ENCODE measurements around the gene DENND1A. TPM values are rescaled to one million over a fixed set of nuclear protein-coding genes. Genes with fewer than 3 reads are reported as not detected.

Gene DENND1A
- total RNA-seq, 1 donor from 2014 or later, result 12.6 TPM

DNA sequence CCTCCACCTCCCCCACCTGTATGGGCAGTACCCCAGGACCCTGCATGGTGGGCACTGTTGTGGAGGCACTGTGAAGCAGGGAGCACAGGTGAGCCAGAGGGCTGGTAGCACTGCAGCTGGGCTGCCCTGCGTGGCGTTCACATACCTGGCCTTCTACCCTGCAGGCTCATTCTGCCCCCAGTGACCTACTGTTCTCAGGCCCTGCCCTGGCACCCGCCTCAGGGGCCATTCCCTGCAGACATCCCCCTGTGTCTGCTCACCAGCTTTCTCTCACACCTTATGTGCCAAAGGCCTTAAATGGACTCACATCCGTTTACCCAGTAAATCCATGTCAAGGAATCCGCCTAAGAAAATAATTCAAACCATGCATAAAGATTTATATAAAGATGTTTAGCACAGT, 377.4 kb downstream of the DENND1A start:
- DNase-seq, result no peak
- no peak for ATAC-seq (ENCODE audit: poor library complexity)
- intact Hi-C loops (cut with DNase I), result no loop called here

- intact Hi-C loops (cut with DNase I), result no loop called here
- DNase-seq (no peak), ATAC-seq (ENCODE audit: poor library complexity) (no peak)
These were observed 378.2 kb downstream of the DENND1A start for GRCh38 chr9:123551734-123552133.

DNA sequence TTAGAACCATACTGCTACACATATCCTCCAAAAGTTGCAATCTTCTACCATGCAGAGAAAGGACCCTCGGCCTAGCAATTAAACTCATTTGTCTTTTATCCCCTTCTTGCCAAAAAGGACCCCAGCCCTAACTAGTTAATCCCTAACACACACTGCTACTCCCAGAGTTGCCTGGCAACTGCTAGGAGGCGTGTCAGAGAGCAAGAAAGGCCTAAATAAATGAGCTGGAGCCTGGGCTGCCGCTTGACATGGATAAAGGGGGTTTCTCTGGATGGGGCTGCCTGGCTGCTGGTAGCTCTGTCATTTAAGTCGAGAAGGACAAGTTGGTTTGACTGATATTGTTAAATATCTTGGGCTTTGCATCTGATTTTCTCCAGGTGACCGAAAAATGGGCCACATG, 379.1 kb downstream of the DENND1A start:
- DNase-seq, result no peak
- no peak for ATAC-seq (ENCODE audit: poor library complexity)
- intact Hi-C loops (cut with DNase I), result no loop called here

- ATAC-seq (ENCODE audit: poor library complexity), result no peak
- no peak for DNase-seq
- intact Hi-C loops (cut with DNase I), result no loop called here
These were observed 379.9 kb downstream of the DENND1A start for GRCh38 chr9:123550012-123550411.

DNA sequence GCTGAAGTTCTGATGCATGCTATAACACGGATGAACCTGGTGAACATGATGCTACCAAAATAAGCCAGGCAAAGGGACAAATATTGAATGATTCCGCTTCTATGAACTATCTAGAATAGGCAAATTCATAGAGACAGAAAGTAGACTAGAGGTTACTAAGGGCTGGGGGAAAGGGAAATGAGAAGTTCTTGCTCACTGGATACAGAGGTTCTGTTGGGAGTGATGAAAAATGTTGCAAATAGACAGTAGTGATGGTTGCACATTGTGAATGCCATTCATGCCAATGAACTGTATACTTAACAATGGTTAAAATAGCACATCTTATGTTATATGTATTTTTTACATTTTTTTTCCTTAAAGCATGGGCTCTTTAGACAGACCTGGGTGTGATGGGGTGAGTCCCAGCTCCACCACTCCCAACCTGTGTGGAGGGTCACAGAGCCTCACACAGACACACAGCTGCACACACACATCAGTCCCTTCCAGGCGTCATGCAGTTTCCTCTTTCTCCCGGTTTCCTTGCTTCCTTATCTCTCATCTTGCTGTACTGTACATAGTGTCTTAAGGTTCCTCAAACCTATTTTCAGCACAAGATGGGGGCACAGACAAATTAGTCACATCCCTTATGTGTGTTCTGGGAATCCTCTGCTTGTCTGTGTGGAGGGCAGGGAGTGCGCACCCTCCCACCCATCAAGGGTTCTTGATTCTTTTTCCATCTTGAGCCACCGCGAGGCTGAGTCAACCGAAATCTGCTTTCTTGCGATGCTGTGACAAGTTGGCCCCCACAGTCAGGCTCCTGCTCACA, 381.0 kb downstream of the DENND1A start:
- intact Hi-C loops (cut with DNase I), result loop anchor here (5.0 kb wide), 1 partner anchor 147 kb away; no protein-coding TSS in a partner anchor
- ATAC-seq (ENCODE audit: poor library complexity), result no peak
- DNase-seq, result no peak

DNA sequence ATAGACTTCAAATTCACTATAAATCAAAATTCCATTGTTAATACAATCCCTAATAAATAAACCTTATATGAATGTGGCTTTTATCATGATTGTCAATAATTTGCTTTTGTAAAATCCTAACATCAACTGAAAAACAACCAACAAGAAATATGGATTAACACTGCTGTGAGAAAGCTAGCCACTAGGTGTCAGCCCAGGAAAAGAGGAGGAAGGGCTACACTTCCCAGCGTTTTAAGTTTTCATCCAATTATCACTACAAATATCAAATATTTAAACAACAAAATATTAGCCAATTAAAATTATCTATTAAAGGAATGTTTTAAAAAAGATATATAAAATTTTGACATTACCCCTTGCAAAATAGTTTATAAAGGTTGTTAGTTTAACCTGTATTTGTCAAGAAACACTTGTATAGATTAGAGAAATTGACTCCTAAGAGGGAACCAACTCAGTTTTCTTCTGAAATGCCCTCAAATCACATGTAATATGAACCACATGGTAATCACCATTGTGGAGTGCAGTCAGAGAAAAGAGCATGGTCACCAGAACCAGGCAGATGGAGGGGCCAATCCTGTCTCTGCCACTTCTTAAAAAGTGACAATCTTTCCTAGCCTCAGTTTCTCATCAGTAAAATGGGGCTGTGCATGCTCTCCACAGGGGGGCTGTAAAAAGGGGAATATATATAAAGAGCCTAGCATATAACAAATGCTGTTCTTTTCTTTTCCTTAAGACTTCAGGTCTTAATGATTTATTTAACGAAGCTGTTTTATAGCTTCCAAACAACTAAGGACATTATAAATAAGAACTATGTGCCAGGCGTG, 385.7 kb downstream of the DENND1A start:
- no peak for DNase-seq
- intact Hi-C loops (cut with DNase I), result loop anchor here (5.0 kb wide), 1 partner anchor 498 kb away; no protein-coding TSS in a partner anchor
- peak; percentile 57 for ATAC-seq (ENCODE audit: poor library complexity)

DNA sequence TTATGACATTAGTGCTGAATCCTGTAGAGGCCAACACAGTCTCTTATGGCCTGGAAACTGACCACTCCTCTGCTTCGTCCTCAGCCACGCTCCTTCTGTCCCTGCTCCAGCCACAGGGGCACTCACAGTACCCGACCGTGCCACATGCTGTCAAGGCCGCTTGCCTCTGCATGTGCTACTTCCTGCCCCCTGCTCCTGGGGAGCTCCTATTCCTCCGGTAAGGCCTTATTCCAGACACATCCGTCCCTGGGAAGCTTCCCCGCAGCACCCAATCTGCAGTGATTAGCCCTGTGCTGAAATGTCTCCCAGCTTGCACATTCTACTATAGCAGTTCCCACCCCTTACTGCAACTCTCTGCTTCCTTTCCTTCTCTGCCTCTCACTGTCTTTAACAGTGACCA, 386.4 kb downstream of the DENND1A start:
- ATAC-seq (ENCODE audit: poor library complexity) (no peak), DNase-seq (no peak)
- intact Hi-C loops (cut with DNase I), result loop anchor here (5.0 kb wide), 1 partner anchor 499 kb away; no protein-coding TSS in a partner anchor

DNA sequence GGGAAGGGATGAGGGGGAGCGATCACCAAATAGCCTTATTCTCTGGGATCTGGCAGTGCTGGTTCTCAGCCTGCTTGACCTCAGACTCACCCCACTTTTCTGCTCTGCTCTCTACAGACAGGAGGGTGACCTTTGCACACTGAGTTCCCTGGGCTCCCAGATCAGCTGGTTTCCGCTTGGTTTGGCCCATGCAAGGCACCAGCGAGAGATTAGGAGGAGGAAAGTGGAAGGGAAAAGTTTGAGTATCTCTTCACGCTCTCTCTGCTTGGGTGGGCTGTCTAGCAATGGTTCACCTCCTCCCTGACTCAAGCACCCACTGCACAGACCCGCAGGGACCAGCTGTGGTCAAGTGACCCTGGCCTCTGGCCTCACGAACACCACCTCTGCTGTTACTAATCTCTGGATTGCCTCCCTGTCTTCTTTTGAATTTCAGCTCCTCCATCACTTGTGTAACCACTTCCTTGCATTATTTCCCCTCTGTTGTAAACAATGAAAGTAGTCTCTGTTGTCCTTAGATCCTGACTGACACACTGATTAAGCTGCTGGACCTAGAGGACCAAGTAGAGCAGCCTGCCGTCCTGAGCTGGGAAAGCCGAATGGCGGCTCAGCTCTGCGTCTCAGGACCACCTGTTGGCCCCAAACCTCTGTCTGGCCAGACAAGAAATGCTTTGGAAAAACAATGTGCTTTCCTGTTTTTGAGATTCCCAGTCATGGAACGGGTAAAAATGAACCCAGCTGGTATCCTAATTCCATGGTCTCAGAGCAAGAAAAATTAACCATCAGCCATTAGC, 387.3 kb downstream of the DENND1A start:
- DNase-seq, result no peak
- no peak for ATAC-seq (ENCODE audit: poor library complexity)
- intact Hi-C loops (cut with DNase I), result loop anchor here (5.0 kb wide), 1 partner anchor 500 kb away; no protein-coding TSS in a partner anchor

DNA sequence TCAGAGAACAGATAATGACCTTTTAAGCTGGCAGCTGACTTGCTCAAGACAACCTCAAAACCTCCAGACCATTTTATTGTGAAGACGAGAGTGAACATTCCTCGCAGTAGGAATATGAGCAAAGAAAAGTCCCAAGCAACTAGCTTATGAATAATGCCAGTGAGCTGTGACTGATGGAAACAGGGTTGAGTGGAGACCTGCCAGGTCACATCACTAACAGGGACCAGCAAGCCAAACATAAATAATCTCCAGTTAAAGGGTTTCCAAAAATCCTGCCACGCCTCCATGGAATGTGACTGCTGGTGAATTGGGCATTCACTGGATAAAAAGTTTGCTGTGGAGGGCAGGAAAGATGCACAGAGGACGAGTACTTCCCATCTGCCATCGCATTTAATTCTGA, 388.5 kb downstream of the DENND1A start:
- DNase-seq (no peak), ATAC-seq (ENCODE audit: poor library complexity) (peak; percentile 87)
- intact Hi-C loops (cut with DNase I), result loop anchor here (5.0 kb wide), 1 partner anchor 501 kb away; no protein-coding TSS in a partner anchor

DNA sequence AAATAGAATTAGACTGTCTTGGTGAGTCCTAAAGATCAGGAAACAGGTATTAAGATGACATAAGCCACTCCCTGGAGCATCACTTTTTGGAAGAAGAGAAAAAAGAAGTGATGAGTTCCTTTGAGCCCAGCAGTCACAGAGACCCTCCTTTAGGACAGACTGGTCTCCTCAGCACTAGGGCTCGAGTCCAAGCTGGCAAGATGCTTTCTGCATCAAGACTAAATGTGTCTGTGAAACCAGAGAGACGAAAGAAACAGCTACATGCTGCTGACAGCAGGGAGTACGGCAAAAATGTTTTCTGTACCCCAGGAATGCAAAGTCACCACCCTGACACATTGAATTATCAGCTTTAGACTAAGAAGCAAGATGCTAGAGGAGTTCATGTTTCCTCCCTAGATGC, 389.5 kb downstream of the DENND1A start:
- intact Hi-C loops (cut with DNase I), result loop anchor here (5.0 kb wide), 1 partner anchor 502 kb away; no protein-coding TSS in a partner anchor
- ATAC-seq (ENCODE audit: poor library complexity) (peak; percentile 38), DNase-seq (no peak)

GRCh38 chr9:123537809-123538208, 392.1 kb downstream of the DENND1A start:
- DNase-seq (no peak), ATAC-seq (ENCODE audit: poor library complexity) (no peak)
- intact Hi-C loops (cut with DNase I), result no loop called here

GRCh38 chr9:123536455-123536868, 393.5 kb downstream of the DENND1A start:
- DNase-seq (no peak), ATAC-seq (ENCODE audit: poor library complexity) (no peak)
- intact Hi-C loops (cut with DNase I), result no loop called here

GRCh38 chr9:123534336-123534735, 395.6 kb downstream of the DENND1A start:
- DNase-seq (no peak), ATAC-seq (ENCODE audit: poor library complexity) (no peak)
- intact Hi-C loops (cut with DNase I), result no loop called here

GRCh38 chr9:123530244-123530643, 399.7 kb downstream of the DENND1A start:
- DNase-seq (no peak), ATAC-seq (ENCODE audit: poor library complexity) (no peak)
- intact Hi-C loops (cut with DNase I), result no loop called here

GRCh38 chr9:123528501-123528900, 401.4 kb downstream of the DENND1A start:
- intact Hi-C loops (cut with DNase I), result no loop called here
- no peak for DNase-seq
- ATAC-seq (ENCODE audit: poor library complexity), result no peak

GRCh38 chr9:123527981-123528380, 401.9 kb downstream of the DENND1A start:
- no peak for DNase-seq
- ATAC-seq (ENCODE audit: poor library complexity), result no peak
- intact Hi-C loops (cut with DNase I), result no loop called here

DNA sequence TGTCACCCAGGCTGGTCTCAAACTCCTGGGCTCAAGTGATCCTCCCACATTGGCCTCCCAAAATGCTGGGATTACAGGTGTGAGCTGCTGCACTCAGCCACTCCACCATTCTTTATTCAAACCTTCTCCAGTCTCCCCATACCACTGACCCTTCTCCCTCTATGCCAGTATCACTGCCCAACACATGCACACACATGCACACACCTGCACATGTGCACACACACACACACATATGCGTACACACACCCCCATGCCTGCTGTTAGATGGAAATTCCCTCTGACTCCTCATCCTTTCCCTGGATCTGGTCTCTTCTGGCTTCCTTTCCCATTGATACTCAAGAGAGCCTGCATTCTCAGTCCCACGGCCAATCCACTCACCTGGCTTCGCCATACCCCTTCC, 404.0 kb downstream of the DENND1A start:
- intact Hi-C loops (cut with DNase I), result no loop called here
- ATAC-seq (ENCODE audit: poor library complexity), result no peak
- no peak for DNase-seq

- no peak for DNase-seq
- ATAC-seq (ENCODE audit: poor library complexity), result no peak
- intact Hi-C loops (cut with DNase I), result no loop called here
These were observed 404.5 kb downstream of the DENND1A start for GRCh38 chr9:123525424-123525823.

DNA sequence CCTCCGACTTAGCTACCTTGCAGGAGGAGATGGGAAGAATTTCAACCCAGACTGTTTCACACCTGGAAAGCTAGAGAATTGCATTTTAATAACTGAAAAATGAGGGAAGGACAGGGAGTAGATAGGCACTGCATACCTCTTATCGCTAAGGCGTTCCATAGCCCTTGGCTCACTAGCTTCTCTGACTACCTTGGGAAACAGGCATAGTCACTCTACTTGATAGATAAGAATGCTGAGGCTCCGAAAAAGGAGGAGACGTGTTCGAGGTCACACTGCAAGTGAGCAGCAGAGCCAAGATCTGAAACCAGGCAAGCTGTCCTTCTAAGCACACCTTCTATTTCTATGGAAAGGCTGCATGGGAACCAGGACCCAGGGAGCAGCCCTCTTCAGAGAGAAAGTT, 405.1 kb downstream of the DENND1A start:
- ATAC-seq (ENCODE audit: poor library complexity) (no peak), DNase-seq (no peak)
- intact Hi-C loops (cut with DNase I), result no loop called here
